Caco-2 (cell line): ENCODE data around the gene ADD3. TPM values are rescaled to one million over a fixed set of nuclear protein-coding genes. Genes with fewer than 3 reads are reported as not detected.
"Not testable (repeated sequence)": the region's sequence is repeated elsewhere in the genome, so short reads cannot be mapped to it uniquely, and the experiment has no call there.

Experiments used
- BruUV-seq: library from RNA; stranded (reverse); fragments of 400-500 nt; replicated peaks from 2 replicates; lab custom pipeline; 2021; lab: Mats Ljungman, UMichigan
- CTCF ChIA-PET: fragments of 300-600 bp; sonication (Branson Sonifier 250); formaldehyde crosslinking; loops from one replicate; lab custom pipeline; 2022; ENCODE audit warnings: antibody characterized with exemption; lab: Charles Lee
- POLR2A ChIA-PET: fragments of 300-600 bp; sonication (Branson Sonifier 250); formaldehyde crosslinking; loops from one replicate; lab custom pipeline; 2022; ENCODE audit warnings: antibody characterized with exemption; lab: Charles Lee
- DNase-seq, 2 experiments: peaks; one replicate each; pipeline versions ENCODE4 v3.0.0 to v3.0.0-alpha.2; 2020 to 2022
- H3K27me3 ChIP-seq: replicated peaks from 2 replicates; pipeline ENCODE4 v1.6.0; 2011; ENCODE audit warnings: low read length; ENCODE audit not compliant: control insufficient read depth, insufficient read depth
- H3K36me3 ChIP-seq: 2 replicates; pipeline ENCODE4 v1.5.1; 2011; ENCODE audit warnings: low read length; ENCODE audit not compliant: control insufficient read depth, insufficient read depth
- H3K4me1 ChIP-seq: fragments of 250-450 bp; sonication (Bioruptor Pico); 2 replicates; pipeline ENCODE4 v1.5.1; 2020; ENCODE audit warnings: mild to moderate bottlenecking
- H3K4me3 ChIP-seq: 2 replicates; pipeline ENCODE4 v1.5.1; 2011; ENCODE audit warnings: low read depth, mild to moderate bottlenecking, control low read depth, low read length
- H3K9me3 ChIP-seq: fragments of 250-450 bp; sonication (Bioruptor Pico); 2 replicates; pipeline ENCODE4 v1.5.1; 2020; ENCODE audit warnings: mild to moderate bottlenecking, moderate library complexity
- H3K27ac Mint-ChIP-seq: one replicate; pipeline ENCODE4 v1.8.0; 2022; ENCODE audit warnings: mixed read lengths; ENCODE audit not compliant: unreplicated experiment
- H3K27me3 Mint-ChIP-seq: one replicate; pipeline ENCODE4 v1.8.0; 2022; ENCODE audit warnings: mixed read lengths; ENCODE audit not compliant: insufficient read depth, unreplicated experiment
- H3K36me3 Mint-ChIP-seq: one replicate; pipeline ENCODE4 v1.8.0; 2022; ENCODE audit warnings: mild to moderate bottlenecking, mixed read lengths; ENCODE audit not compliant: insufficient read depth, unreplicated experiment
- H3K4me1 Mint-ChIP-seq: one replicate; pipeline ENCODE4 v1.8.0; 2022; ENCODE audit warnings: low read depth, mixed read lengths; ENCODE audit not compliant: unreplicated experiment
- H3K4me3 Mint-ChIP-seq: one replicate; pipeline ENCODE4 v1.8.0; 2022; ENCODE audit warnings: mild to moderate bottlenecking, moderate library complexity, mixed read lengths; ENCODE audit not compliant: unreplicated experiment
- H3K9me3 Mint-ChIP-seq: one replicate; pipeline ENCODE4 v1.8.0; 2022; ENCODE audit warnings: mixed read lengths; ENCODE audit not compliant: unreplicated experiment
- intact Hi-C: fragments of 100-400 bp; cut with micrococcal nuclease; formaldehyde crosslinking; loops from one replicate; pipeline ENCODE4 v1.10.0; 2022; ENCODE audit not compliant: unreplicated experiment
- total RNA-seq: library from RNA; stranded (reverse); gene quantifications from 2 replicates; pipeline ENCODE4 v1.2.3, GENCODE V29; 2022
- TF ChIP-seq, protein P1 (sequence below), 2 experiments: fragments of 200-600 bp in 1 of 2; IDR thresholded peaks; 1 replicate in 1 of 2; 2 replicates in 1 of 2; pipeline versions ENCODE4 v1.5.1 to v1.8.0; 2011 to 2022; ENCODE audit warnings: antibody characterized with exemption in 1 of 2, control low read depth in 1 of 2, inconsistent platforms in 1 of 2, low read depth in 1 of 2, low read length in 1 of 2, mild to moderate bottlenecking in 1 of 2, moderate library complexity in 1 of 2; ENCODE audit not compliant: insufficient read depth in 1 of 2, severe bottlenecking in 1 of 2, unreplicated experiment in 1 of 2

The ADD3 gene
- total RNA-seq, 1 experiment from 2014 or later, result 264 TPM

DNA sequence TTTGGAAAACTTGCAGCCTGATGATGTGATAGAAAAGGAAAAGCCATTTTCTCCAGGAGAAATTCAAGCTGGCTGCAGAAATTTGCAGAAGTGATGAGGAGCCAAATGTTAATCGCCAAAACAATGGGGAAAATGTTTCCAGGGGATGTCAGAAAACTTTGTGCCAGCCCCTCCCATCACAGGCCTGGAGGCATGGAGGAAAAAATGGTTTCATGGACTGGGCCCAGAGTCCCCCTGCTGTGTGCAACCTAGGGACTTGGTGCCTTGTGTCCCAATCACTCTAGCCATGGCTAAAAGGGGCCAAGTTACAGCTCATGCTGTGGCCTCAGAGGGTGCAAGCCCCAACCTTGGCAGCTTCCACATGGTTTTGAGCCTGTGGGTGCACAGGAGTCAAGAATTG lies 41.0 kb downstream of the ADD3 start:
- Histone ChIP-seq H3K9me3 (peaks cover 15% of the 10 kb centered on the region; the same call in 1 of the 2 replicates), H3K27me3 (no peaks in the 10 kb centered on the region), H3K36me3 (no peaks in the 10 kb centered on the region; the same call in none of the 2 replicates), H3K4me3 (no peak overlapping the region), H3K4me1 (no peaks in the 10 kb centered on the region)
- Mint-ChIP-seq H3K9me3 (peaks cover 14% of the 10 kb centered on the region), H3K27ac (no peak overlapping the region), H3K4me1 (no peaks in the 10 kb centered on the region), H3K27me3 (no peaks in the 10 kb centered on the region), H3K4me3 (no peak overlapping the region), H3K36me3 (peaks cover 37% of the 10 kb centered on the region)
- no TSS peak for BruUV-seq
- DNase-seq, result no peak
- intact Hi-C loops, result no loop called here
- TF ChIP-seq, protein P1, sequence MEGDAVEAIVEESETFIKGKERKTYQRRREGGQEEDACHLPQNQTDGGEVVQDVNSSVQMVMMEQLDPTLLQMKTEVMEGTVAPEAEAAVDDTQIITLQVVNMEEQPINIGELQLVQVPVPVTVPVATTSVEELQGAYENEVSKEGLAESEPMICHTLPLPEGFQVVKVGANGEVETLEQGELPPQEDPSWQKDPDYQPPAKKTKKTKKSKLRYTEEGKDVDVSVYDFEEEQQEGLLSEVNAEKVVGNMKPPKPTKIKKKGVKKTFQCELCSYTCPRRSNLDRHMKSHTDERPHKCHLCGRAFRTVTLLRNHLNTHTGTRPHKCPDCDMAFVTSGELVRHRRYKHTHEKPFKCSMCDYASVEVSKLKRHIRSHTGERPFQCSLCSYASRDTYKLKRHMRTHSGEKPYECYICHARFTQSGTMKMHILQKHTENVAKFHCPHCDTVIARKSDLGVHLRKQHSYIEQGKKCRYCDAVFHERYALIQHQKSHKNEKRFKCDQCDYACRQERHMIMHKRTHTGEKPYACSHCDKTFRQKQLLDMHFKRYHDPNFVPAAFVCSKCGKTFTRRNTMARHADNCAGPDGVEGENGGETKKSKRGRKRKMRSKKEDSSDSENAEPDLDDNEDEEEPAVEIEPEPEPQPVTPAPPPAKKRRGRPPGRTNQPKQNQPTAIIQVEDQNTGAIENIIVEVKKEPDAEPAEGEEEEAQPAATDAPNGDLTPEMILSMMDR (IDR thresholded peaks at IDR 0.05; ENCODE audit: insufficient read depth in 1 of 2, low read depth in 1 of 2, low read length in 1 of 2, severe bottlenecking in 1 of 2, unreplicated experiment in 1 of 2), result no peak
- POLR2A ChIA-PET, result no interaction called here
- CTCF ChIA-PET, result no interaction called here

DNA sequence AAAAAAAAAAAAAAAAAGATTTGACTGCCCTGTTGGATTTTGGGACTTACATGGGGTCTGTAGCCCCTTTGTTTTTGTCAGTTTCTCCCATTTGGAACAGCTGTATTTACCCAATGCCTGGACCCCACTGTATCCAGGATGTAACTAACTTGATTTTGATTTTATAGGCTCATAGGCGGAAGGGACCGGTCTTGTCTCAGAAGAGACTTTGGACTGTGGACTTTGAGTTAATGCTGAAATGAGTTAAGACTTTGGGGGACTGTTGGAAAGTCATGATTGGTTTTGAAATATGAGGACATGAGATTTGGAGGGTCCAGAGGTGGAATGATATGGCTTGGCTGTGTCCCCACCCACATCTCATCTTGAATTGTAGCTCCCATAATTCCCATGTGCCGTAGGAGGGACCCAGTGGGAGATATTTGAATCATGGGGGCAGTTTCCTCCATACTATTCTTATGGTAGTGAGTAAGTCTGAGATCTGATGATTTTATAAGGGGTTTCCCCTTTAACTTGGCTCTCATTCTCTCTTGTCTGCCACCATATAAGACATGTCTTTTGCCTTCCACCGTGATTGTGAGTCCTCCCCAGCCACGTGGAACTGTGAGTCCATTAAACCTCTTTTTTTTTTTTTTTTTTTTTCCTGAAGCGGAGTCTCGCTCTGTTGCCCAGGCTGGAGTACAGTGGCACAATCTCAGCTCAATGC lies 42.3 kb downstream of the ADD3 start:
- H3K36me3 ChIP-seq, H3K4me3 ChIP-seq, H3K4me1 Mint-ChIP-seq, intact Hi-C loops, DNase-seq, H3K27me3 Mint-ChIP-seq, BruUV-seq, H3K4me3 Mint-ChIP-seq, CTCF ChIA-PET, H3K27ac Mint-ChIP-seq, H3K4me1 ChIP-seq, POLR2A ChIA-PET, H3K27me3 ChIP-seq: not testable (repeated sequence)
- Mint-ChIP-seq H3K9me3 (peaks cover 11% of the 10 kb centered on the region), H3K36me3 (peaks cover 36% of the 10 kb centered on the region)
- peaks cover 15% of the 10 kb centered on the region; the same call in 1 of the 2 replicates for H3K9me3 ChIP-seq

DNA sequence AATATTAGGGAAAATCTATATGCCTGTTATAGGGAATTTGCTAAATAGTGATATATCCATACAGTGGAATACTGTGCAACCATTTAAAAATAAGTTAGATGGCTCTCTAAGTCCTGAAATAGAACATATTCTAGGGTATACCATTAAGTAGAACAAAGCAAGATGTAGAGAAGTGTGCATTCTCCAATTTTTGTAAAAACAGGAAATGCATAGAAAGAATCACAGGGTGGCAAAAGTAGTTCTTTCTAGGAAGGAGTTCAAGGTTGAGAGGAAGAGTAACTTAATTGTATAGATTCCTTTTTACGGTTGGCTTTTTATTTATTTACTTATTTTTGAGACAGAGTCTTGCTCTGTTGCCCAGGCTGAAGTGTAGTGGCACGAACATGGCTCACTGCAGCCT lies 43.7 kb downstream of the ADD3 start:
- no peak for DNase-seq
- no peak overlapping the region for H3K4me3 ChIP-seq
- H3K4me3 Mint-ChIP-seq, result no peak overlapping the region
- TF ChIP-seq, protein P1 (IDR thresholded peaks at IDR 0.05; ENCODE audit: insufficient read depth in 1 of 2, low read depth in 1 of 2, low read length in 1 of 2, severe bottlenecking in 1 of 2, unreplicated experiment in 1 of 2), result no peak
- peaks cover 36% of the 10 kb centered on the region for H3K36me3 Mint-ChIP-seq
- intact Hi-C loops, result no loop called here
- peaks cover 15% of the 10 kb centered on the region; the same call in 1 of the 2 replicates for H3K9me3 ChIP-seq
- H3K9me3 Mint-ChIP-seq, result peaks cover 11% of the 10 kb centered on the region
- CTCF ChIA-PET, result no interaction called here
- no peaks in the 10 kb centered on the region for H3K4me1 Mint-ChIP-seq
- no TSS peak for BruUV-seq
- no peaks in the 10 kb centered on the region for H3K27me3 Mint-ChIP-seq
- no peak overlapping the region for H3K27ac Mint-ChIP-seq
- peaks cover 5% of the 10 kb centered on the region; the same call in 1 of the 2 replicates for H3K4me1 ChIP-seq
- no peaks in the 10 kb centered on the region for H3K27me3 ChIP-seq
- no peaks in the 10 kb centered on the region; the same call in none of the 2 replicates for H3K36me3 ChIP-seq
- POLR2A ChIA-PET, result no interaction called here
